ENCODE results near the gene PINLYP. TPM values are rescaled to one million over a fixed set of nuclear protein-coding genes. Genes with fewer than 3 reads are reported as not detected.

The PINLYP gene
- total and polyA plus RNA-seq, 2 of the 13 experiments (the other 11 are each of a cell fraction or from before 2014, with no cell fraction given): 0.21 to 0.24 TPM

DNA sequence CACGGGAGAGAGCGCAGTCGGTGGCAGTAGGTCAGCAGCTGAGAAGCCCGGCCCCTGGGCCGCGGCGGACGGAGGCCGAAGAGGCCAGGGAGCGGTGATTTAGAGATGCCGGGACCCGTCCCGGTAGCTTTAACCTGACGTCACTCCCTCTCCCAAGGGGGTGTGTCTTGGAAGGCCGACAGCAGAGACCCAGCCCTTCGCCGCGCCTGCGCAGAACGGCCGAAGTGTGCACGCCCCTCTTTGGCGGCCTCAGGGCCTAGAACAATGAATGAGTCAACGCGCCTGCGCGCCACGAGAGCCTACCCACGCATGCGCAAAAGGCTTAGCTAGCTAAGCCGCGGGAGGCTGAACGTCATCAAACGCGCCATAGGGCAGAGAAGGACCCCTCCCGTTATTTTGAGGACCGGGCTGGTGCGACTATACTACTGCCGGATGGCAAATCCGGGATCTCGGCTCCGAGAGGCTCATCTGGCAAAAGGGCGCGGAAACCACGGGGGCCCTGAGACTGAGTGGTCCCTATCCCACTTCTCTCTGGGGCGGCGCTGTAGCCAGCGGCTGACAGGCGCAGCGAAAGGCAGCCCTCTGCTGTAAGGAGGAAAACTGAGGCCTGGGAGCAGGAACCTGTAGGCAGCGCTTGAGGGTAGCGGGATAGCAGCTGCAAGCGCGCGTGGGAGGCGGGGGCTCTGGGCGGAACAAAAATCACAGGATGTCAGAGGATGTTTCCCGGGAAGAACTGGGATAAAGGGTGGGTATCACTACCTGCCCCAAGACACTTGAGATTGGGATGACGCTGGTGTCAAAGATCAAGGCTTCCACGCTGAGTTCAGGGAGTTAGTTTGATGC lies 20.6 kb downstream of the PINLYP start, which contains the start of the genes IRGQ and ZNF576 (continued):
- TF ChIP-seq, protein P1, sequence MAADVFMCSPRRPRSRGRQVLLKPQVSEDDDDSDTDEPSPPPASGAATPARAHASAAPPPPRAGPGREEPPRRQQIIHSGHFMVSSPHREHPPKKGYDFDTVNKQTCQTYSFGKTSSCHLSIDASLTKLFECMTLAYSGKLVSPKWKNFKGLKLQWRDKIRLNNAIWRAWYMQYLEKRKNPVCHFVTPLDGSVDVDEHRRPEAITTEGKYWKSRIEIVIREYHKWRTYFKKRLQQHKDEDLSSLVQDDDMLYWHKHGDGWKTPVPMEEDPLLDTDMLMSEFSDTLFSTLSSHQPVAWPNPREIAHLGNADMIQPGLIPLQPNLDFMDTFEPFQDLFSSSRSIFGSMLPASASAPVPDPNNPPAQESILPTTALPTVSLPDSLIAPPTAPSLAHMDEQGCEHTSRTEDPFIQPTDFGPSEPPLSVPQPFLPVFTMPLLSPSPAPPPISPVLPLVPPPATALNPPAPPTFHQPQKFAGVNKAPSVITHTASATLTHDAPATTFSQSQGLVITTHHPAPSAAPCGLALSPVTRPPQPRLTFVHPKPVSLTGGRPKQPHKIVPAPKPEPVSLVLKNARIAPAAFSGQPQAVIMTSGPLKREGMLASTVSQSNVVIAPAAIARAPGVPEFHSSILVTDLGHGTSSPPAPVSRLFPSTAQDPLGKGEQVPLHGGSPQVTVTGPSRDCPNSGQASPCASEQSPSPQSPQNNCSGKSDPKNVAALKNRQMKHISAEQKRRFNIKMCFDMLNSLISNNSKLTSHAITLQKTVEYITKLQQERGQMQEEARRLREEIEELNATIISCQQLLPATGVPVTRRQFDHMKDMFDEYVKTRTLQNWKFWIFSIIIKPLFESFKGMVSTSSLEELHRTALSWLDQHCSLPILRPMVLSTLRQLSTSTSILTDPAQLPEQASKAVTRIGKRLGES (CRISPR knock-in tag; IDR thresholded peaks at IDR 0.05; ENCODE audit: borderline replicate concordance): no peak
- no peak for TF ChIP-seq ZNF878 (CRISPR knock-in tag; IDR thresholded peaks at IDR 0.05)
- TF ChIP-seq REL (CRISPR knock-in tag; conservative IDR thresholded peaks at IDR 0.05): no peak
- TF ChIP-seq RFX5 (IDR thresholded peaks at IDR 0.05; ENCODE audit: low read depth, low read length): peak; percentile 64; the same call in 1 of the 2 replicates
- no peak; the same call in 1 of the 2 replicates for TF ChIP-seq RELA (CRISPR knock-in tag; IDR thresholded peaks at IDR 0.05)
- TF ChIP-seq, protein P2, sequence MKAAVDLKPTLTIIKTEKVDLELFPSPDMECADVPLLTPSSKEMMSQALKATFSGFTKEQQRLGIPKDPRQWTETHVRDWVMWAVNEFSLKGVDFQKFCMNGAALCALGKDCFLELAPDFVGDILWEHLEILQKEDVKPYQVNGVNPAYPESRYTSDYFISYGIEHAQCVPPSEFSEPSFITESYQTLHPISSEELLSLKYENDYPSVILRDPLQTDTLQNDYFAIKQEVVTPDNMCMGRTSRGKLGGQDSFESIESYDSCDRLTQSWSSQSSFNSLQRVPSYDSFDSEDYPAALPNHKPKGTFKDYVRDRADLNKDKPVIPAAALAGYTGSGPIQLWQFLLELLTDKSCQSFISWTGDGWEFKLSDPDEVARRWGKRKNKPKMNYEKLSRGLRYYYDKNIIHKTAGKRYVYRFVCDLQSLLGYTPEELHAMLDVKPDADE (CRISPR knock-in tag; IDR thresholded peaks at IDR 0.05): no peak
- TF ChIP-seq, protein P3, sequence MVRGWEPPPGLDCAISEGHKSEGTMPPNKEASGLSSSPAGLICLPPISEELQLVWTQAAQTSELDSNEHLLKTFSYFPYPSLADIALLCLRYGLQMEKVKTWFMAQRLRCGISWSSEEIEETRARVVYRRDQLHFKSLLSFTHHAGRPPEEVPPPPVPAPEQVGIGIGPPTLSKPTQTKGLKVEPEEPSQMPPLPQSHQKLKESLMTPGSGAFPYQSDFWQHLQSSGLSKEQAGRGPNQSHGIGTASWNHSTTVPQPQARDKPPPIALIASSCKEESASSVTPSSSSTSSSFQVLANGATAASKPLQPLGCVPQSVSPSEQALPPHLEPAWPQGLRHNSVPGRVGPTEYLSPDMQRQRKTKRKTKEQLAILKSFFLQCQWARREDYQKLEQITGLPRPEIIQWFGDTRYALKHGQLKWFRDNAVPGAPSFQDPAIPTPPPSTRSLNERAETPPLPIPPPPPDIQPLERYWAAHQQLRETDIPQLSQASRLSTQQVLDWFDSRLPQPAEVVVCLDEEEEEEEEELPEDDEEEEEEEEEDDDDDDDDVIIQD (CRISPR knock-in tag; IDR thresholded peaks at IDR 0.05; ENCODE audit: low read depth): peak; percentile 29; the same call in 1 of the 2 replicates
- TF ChIP-seq, protein P4, sequence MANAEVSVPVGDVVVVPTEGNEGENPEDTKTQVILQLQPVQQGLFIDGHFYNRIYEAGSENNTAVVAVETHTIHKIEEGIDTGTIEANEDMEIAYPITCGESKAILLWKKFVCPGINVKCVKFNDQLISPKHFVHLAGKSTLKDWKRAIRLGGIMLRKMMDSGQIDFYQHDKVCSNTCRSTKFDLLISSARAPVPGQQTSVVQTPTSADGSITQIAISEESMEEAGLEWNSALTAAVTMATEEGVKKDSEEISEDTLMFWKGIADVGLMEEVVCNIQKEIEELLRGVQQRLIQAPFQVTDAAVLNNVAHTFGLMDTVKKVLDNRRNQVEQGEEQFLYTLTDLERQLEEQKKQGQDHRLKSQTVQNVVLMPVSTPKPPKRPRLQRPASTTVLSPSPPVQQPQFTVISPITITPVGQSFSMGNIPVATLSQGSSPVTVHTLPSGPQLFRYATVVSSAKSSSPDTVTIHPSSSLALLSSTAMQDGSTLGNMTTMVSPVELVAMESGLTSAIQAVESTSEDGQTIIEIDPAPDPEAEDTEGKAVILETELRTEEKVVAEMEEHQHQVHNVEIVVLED (CRISPR knock-in tag; IDR thresholded peaks at IDR 0.05; ENCODE audit: borderline replicate concordance): peak; percentile 83
- peak; percentile 36; the same call in 1 of the 2 replicates for TF ChIP-seq RARA (CRISPR knock-in tag; IDR thresholded peaks at IDR 0.05)
- TF ChIP-seq EHMT2 (IDR thresholded peaks at IDR 0.05; ENCODE audit: borderline replicate concordance, low read depth, low read length): no peak
- TF ChIP-seq, protein P5, sequence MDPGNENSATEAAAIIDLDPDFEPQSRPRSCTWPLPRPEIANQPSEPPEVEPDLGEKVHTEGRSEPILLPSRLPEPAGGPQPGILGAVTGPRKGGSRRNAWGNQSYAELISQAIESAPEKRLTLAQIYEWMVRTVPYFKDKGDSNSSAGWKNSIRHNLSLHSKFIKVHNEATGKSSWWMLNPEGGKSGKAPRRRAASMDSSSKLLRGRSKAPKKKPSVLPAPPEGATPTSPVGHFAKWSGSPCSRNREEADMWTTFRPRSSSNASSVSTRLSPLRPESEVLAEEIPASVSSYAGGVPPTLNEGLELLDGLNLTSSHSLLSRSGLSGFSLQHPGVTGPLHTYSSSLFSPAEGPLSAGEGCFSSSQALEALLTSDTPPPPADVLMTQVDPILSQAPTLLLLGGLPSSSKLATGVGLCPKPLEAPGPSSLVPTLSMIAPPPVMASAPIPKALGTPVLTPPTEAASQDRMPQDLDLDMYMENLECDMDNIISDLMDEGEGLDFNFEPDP (CRISPR knock-in tag; conservative IDR thresholded peaks at IDR 0.05): no peak
- TF ChIP-seq ZNF713 (CRISPR knock-in tag; IDR thresholded peaks at IDR 0.05): no peak
- TF ChIP-seq KMT2A (CRISPR knock-in tag; IDR thresholded peaks at IDR 0.05): peak; percentile 16; the same call in 1 of the 2 replicates
- TF ChIP-seq KAT8 (CRISPR knock-in tag; IDR thresholded peaks at IDR 0.05): peak; percentile 98
- TF ChIP-seq, protein P6, sequence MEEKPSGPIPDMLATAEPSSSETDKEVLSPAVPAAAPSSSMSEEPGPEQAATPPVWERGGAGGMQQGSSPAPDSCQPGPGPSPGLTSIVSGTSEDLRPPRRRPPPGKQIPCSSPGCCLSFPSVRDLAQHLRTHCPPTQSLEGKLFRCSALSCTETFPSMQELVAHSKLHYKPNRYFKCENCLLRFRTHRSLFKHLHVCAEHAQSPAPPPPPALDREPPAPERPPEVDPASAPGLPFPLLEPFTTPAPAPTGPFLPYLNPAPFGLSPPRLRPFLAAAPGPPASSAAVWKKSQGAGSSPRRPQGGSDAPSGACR (CRISPR knock-in tag; IDR thresholded peaks at IDR 0.05): no peak; the same call in 1 of the 2 replicates
- no peak for TF ChIP-seq JUNB (CRISPR knock-in tag; IDR thresholded peaks at IDR 0.05; ENCODE audit: borderline replicate concordance)
- TF ChIP-seq KLF9 (CRISPR knock-in tag; IDR thresholded peaks at IDR 0.05; ENCODE audit: low read depth): peak; percentile 72; the same call in 1 of the 2 replicates
- no peak for TF ChIP-seq ZNF766 (CRISPR knock-in tag; IDR thresholded peaks at IDR 0.05; ENCODE audit: borderline replicate concordance)

Data from HepG2 (cell line).